HL-60 (cell line): ENCODE measurements around the gene NEK10.

Experiments
- GABPA ChIP-seq: IDR thresholded peaks from 2 replicates; pipeline ENCODE4 v1.6.1; 2012; ENCODE audit warnings: low read depth
- POLR2AphosphoS5 ChIP-seq: IDR thresholded peaks from 2 replicates; pipeline ENCODE4 v1.6.1; 2012; ENCODE audit warnings: low read depth
- SPI1 ChIP-seq: IDR thresholded peaks from 2 replicates; pipeline ENCODE4 v1.6.1; 2012; ENCODE audit warnings: low read depth, mild to moderate bottlenecking, borderline replicate concordance
- TF ChIP-seq, protein P1 (sequence below): IDR thresholded peaks from one replicate; pipeline ENCODE4 v1.5.1; 2011; ENCODE audit warnings: low read length, control low read depth, inconsistent platforms; ENCODE audit not compliant: insufficient read depth
- TF ChIP-seq, protein P2 (sequence below): IDR thresholded peaks from 2 replicates; pipeline ENCODE4 v1.6.1; 2012; ENCODE audit warnings: low read depth; ENCODE audit not compliant: insufficient replicate concordance

DNA sequence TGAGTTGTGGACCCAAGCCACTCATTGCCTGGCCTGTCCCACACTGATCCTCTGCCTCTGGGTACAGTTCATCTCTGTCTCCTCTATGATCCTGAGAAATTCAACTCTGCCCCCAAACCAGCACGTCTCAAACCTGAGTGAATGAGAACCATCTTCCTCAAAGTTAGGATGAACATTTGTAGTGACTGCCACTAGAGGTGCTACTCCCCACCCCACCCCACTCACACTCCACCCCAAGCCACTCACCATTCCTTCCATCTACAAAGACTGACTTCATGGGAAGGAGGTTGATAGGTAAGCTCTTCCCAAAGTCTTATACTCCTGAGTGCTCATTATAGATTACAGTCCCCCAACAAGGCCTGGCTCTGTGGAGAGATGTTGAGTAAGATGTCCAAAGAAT lies 43.8 kb downstream of the NEK10 start:
- TF ChIP-seq GABPA, result no peak
- TF ChIP-seq, protein P1, sequence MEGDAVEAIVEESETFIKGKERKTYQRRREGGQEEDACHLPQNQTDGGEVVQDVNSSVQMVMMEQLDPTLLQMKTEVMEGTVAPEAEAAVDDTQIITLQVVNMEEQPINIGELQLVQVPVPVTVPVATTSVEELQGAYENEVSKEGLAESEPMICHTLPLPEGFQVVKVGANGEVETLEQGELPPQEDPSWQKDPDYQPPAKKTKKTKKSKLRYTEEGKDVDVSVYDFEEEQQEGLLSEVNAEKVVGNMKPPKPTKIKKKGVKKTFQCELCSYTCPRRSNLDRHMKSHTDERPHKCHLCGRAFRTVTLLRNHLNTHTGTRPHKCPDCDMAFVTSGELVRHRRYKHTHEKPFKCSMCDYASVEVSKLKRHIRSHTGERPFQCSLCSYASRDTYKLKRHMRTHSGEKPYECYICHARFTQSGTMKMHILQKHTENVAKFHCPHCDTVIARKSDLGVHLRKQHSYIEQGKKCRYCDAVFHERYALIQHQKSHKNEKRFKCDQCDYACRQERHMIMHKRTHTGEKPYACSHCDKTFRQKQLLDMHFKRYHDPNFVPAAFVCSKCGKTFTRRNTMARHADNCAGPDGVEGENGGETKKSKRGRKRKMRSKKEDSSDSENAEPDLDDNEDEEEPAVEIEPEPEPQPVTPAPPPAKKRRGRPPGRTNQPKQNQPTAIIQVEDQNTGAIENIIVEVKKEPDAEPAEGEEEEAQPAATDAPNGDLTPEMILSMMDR, result peak; percentile 8
- TF ChIP-seq, protein P2, sequence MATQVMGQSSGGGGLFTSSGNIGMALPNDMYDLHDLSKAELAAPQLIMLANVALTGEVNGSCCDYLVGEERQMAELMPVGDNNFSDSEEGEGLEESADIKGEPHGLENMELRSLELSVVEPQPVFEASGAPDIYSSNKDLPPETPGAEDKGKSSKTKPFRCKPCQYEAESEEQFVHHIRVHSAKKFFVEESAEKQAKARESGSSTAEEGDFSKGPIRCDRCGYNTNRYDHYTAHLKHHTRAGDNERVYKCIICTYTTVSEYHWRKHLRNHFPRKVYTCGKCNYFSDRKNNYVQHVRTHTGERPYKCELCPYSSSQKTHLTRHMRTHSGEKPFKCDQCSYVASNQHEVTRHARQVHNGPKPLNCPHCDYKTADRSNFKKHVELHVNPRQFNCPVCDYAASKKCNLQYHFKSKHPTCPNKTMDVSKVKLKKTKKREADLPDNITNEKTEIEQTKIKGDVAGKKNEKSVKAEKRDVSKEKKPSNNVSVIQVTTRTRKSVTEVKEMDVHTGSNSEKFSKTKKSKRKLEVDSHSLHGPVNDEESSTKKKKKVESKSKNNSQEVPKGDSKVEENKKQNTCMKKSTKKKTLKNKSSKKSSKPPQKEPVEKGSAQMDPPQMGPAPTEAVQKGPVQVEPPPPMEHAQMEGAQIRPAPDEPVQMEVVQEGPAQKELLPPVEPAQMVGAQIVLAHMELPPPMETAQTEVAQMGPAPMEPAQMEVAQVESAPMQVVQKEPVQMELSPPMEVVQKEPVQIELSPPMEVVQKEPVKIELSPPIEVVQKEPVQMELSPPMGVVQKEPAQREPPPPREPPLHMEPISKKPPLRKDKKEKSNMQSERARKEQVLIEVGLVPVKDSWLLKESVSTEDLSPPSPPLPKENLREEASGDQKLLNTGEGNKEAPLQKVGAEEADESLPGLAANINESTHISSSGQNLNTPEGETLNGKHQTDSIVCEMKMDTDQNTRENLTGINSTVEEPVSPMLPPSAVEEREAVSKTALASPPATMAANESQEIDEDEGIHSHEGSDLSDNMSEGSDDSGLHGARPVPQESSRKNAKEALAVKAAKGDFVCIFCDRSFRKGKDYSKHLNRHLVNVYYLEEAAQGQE, result no peak
- TF ChIP-seq POLR2AphosphoS5, result no peak
- no peak for TF ChIP-seq SPI1
